ENCODE results near the gene CRACR2B.

Gene CRACR2B

DNA sequence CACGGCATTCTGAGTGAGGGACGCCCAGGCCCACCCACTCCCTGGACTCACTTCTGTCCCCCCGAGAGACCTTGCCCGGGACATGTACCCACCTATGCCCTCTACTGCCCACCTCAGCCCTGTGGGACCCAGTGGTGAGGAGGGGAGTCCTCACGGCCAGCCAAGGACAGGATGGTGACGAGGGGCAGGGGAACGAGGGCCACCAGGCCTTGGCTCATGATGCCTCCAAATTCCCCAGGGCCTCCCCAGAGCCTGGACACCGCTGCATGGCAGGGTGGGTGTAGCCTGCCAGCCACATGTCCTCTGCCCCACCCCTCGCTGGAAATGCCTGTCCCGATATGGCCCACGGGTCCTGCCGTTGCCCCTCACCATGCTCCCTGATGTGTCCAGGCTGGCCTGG lies 41.1 kb downstream of the CRACR2B start:
- no peak for DNase-seq (ENCODE audit: low spot score)

DNA sequence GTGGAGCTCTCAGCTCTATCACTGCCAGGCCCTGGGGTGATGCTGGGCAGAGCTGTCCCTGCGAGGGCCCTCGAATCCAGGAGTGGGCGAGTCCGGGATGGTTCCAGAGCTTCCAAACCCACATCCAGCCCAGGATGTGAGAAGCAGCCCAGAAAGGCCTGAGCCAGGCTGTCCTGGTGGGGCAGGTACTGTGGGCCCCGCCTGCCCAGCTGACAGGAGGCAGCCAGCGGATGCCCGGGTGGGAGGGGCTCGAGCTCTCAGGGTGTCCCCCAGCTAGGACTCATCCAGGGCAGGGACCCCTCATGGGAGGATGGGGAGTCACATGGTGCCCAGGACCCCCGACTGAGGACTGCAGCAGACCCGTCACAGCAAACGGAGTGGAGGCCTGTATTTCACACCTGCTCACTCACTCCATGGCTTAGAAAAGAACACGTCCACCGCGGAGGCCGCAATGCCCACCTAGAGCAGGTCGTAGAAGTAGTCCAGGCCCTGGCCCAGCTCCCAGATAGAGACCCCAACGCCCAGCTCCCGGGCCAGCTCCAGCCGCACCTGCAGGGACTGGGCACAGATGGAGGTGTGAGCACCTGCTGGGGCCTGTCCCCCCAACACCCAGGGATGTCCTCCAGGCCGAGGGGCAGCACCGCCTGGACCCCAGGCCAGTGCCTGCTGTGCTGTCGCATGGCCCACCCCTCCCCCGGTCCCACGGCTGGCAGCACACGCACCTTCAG lies 41.8 kb downstream of the CRACR2B start:
- DNase-seq (ENCODE audit: low spot score), result no peak

DNA sequence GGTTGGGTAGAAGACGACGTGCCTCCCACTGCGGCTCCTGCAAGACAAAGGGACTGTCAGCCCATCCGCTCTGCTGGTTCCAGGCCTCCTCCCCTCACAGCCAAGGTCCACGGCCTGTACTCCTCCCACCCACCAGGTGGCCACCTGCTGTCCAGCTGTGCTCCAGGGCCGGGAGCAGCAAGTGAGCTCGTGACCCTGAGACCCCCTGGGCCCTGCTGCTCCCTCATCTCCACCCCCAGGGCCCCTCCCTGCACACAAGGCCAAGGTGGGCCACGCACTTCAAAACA lies 42.4 kb downstream of the CRACR2B start:
- no peak for DNase-seq (ENCODE audit: low spot score)

DNA sequence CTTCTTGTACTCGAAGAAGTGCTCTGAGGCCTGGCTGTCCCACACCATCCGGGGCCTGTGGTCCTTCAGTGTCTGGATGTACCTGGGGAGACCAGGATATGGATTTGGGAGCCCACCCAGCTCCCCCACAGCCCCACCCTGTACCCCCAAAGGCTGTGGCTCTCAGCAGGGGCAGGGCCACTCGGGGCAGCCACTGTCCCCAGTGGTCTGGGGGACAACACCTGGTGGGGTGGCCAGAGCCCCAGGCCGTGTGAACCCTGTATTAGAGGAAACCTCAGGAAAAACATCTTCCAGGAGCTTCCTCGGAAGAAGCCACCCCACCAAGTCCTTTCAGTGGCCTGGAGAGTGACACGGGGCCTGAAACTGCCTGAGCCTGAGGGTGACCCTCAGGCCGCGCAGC lies 42.7 kb downstream of the CRACR2B start:
- DNase-seq (ENCODE audit: low spot score), result no peak

DNA sequence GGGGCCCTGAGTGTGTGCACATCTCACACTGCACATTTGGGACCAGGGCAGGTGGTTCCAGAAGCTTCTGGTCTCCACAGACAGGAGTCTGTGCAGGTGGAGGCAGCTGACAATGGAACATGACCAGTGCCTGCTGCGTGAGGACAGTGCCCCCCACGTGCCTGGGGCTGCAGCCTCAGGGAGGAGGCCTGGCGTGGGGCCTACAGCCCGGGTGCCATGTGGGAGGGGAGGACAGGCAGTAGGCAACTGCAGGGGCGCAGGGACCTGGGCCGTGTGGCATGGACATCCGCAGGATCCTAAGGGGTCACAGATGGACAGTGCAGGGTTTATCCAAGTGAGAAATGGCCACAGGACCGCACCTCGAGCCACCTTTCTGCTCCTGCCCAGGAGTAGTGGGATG lies 43.8 kb downstream of the CRACR2B start:
- no peak for DNase-seq (ENCODE audit: low spot score)

DNA sequence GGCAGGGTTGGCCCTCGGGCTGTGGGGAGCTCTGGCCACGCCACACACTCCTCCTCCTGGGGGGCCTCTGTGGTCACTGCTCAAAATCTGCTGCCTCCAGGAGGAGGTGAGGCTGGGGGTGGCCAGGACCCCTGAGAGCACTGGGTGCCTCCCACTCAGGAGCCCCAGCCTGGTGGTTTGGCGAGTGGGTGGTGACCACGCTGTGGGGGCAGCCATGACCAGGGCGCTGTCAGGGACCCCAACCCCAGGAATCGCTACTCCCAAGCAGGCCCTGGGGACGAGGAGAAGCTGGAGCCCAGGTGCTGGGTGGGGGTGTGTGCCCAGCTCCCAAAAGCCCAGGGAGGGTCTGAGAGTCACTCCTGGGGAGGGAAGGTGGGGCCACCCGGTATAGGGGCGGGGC lies 45.1 kb downstream of the CRACR2B start:
- DNase-seq (ENCODE audit: low spot score), result no peak

DNA sequence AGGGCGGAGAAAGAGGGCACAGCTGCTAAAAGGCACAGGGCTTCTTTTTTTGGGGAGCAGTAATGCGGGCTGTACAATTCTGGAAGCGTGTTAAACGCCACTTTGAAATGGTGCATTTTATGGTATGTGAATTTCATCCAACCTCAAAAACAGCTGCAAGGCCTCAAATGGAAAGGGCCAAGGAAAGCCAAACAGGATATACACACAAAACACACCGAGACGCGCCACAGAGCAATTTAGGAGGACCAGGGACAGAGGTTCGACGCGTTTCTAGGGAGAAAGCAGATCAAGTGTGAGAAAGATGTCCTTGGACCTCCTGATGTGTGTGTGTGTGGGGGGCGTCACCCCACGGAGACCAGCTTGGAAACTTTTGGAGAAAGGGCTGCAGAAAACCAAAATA lies 46.0 kb downstream of the CRACR2B start:
- DNase-seq (ENCODE audit: low spot score), result no peak

DNA sequence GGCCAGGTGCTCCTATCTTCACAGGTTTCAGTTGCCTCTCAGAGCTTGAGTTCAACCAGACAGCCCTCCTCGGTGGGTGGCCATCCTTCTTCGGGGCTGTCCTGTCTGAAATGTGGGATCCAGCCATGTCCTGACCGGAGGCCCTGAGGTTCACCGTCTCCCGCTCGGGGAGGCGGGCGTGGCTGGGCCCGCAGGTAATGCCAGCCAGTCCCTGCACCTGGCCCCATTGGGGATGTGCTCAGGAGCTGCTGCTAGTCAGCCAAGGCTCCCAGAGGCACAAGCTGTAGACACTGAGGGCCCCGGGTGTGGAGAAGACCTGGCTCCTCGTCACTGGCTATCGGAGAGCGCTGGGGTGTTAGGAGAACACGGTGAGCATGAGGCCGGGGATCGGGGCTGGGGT lies 47.5 kb downstream of the CRACR2B start:
- no peak for DNase-seq (ENCODE audit: low spot score)

DNA sequence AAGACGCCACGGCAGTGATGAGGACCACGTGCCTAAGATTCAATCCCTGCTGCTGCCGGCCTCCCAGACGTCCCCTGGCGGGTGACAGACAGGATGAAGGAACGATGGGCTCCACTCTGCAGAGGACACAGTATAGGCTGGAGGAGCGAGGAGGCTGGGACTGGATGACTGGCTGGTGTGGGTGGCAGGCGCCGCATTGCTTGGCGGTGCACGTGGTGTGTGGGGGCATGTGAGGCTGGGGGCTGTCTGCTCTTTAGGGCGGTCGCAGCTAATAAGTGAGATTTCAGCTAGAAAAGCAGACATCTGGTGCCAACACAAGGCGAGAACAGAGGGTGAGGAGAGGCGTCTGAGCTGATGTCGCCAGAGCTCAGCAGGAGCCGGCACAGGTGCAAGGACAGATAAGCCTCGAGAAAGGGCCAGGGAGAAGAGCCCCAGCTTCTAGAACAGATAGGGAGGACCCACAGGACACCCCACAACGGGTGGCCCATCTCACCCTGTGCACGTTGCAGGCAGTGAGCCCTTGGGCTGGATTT lies 48.1 kb downstream of the CRACR2B start:
- DNase-seq (ENCODE audit: low spot score), result peak; percentile 80

DNA sequence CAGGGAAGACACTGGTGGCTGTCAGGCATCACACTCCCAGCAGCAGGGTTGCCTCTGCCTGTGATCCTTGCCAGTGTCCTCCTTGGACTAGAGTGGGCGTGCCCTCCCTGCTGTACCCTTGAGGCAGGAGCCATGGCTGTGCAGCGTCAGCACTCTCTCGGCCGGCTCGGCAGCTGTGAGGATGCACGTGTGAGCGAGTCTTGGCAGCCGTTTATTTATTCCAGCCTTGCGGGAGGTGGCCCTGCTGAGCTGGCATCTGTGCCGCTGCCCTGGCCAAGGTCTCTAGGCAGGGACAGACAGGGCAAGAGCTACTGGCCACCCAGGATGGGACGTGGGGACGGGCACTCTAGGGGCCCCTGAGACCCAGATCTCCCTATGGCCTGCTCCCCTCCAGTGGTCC lies 48.8 kb downstream of the CRACR2B start:
- DNase-seq (ENCODE audit: low spot score), result peak; percentile 32

DNA sequence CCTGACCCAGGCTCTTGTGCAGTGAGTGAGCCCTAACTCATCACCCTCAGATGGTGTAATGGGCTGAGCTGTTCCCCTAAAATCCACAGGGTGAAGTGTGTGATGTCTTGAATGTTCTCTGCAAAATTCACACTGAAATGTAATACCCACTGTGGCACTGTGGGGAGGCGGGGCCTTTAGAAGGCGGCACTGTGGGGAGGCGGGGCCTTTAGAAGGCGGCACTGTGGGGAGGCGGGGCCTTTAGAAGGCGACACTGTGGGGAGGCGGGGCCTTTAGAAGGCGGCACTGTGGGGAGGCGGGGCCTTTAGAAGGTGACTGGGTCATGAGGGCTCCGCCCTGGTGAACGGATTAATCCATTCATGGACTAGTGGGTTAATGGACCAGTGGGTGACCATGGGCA lies 49.8 kb downstream of the CRACR2B start:
- DNase-seq (ENCODE audit: low spot score), result peak; percentile 73

DNA sequence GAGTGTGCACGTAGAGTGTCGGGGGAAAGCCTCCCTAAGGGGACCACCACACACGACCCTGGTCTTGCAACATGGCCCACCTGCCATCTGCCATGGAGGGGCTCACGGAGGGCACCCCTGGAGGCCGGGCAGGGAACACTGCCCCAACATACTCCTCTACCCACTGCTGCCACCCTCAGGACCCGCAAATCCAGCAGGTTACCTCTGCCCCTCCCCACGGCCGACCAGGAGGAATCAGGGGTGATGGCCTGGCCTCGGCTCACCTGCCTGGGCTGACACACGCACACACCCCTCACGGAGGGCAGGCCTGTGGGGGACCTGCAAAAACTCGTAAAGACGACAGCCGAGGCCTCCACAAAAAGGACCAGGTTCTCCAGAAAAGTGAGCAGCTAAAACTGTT lies 52.7 kb downstream of the CRACR2B start:
- no peak for DNase-seq (ENCODE audit: low spot score)
